Measurements from ENCODE around the gene TFRC.
"Not testable (repeated sequence)": the region's sequence is repeated elsewhere in the genome, so short reads cannot be mapped to it uniquely, and the experiment has no call there.

The TFRC gene

GRCh38 chr3:196048922-196049598 is 32.8 kb downstream of the TFRC start:
- no peak for DNase-seq (ENCODE audit: low read depth in 3 of 3)

- no peak for DNase-seq (ENCODE audit: low read depth in 3 of 3)
Observed at GRCh38 chr3:196047391-196048030, 34.4 kb downstream of the TFRC start.

- no peak for DNase-seq (ENCODE audit: low read depth in 3 of 3)
Observed at GRCh38 chr3:196044513-196044912, 37.4 kb downstream of the TFRC start.

GRCh38 chr3:196042673-196043072 is 39.2 kb downstream of the TFRC start:
- DNase-seq (ENCODE audit: low read depth in 3 of 3): no peak

- no peak for DNase-seq (ENCODE audit: low read depth in 3 of 3)
Observed at GRCh38 chr3:196039359-196039758, 42.5 kb downstream of the TFRC start.

- not testable (repeated sequence) for DNase-seq (ENCODE audit: low read depth in 3 of 3)
Observed at GRCh38 chr3:196026059-196026458, 55.8 kb downstream of the TFRC start.

- no peak for DNase-seq (ENCODE audit: low read depth in 3 of 3)
Observed at GRCh38 chr3:196024968-196025367, 56.9 kb downstream of the TFRC start.

GRCh38 chr3:196023947-196024346 is 57.9 kb downstream of the TFRC start:
- no peak for DNase-seq (ENCODE audit: low read depth in 3 of 3)

- DNase-seq (ENCODE audit: low read depth in 3 of 3): not testable (repeated sequence)
Observed at GRCh38 chr3:196022499-196022878, 59.4 kb downstream of the TFRC start.

GRCh38 chr3:196020373-196020772 is 61.5 kb downstream of the TFRC start:
- DNase-seq (ENCODE audit: low read depth in 3 of 3): no peak

GRCh38 chr3:196019576-196019975 is 62.3 kb downstream of the TFRC start:
- not testable (repeated sequence) for DNase-seq (ENCODE audit: low read depth in 3 of 3)

- not testable (repeated sequence) for DNase-seq (ENCODE audit: low read depth in 3 of 3)
Observed at GRCh38 chr3:196018159-196018558, 63.7 kb downstream of the TFRC start.

- no peak for DNase-seq (ENCODE audit: low read depth in 3 of 3)
Observed at GRCh38 chr3:196016485-196016884, 65.4 kb downstream of the TFRC start.

- no peak for DNase-seq (ENCODE audit: low read depth in 3 of 3)
Observed at GRCh38 chr3:196016059-196016458, 65.8 kb downstream of the TFRC start.

- no peak for DNase-seq (ENCODE audit: low read depth in 3 of 3)
Observed at GRCh38 chr3:196013587-196014487, 68.1 kb downstream of the TFRC start.

GRCh38 chr3:196012941-196013476 is 68.9 kb downstream of the TFRC start:
- DNase-seq (ENCODE audit: low read depth in 3 of 3): no peak

- no peak for DNase-seq (ENCODE audit: low read depth in 3 of 3)
Observed at GRCh38 chr3:196012481-196012880, 69.4 kb downstream of the TFRC start.

- DNase-seq (ENCODE audit: low read depth in 3 of 3): no peak
Observed at GRCh38 chr3:196009456-196009855, 72.4 kb downstream of the TFRC start.

GRCh38 chr3:196008929-196009328 is 73.0 kb downstream of the TFRC start:
- no peak for DNase-seq (ENCODE audit: low read depth in 3 of 3)

- DNase-seq (ENCODE audit: low read depth in 3 of 3): no peak
Observed at GRCh38 chr3:196008387-196008786, 73.5 kb downstream of the TFRC start.

- no peak for DNase-seq (ENCODE audit: low read depth in 3 of 3)
Observed at GRCh38 chr3:196007744-196008335, 74.0 kb downstream of the TFRC start.

- DNase-seq (ENCODE audit: low read depth in 3 of 3): not testable (repeated sequence)
Observed at GRCh38 chr3:196005338-196005737, 76.6 kb downstream of the TFRC start.

Measured in stimulated activated CD4-positive, alpha-beta T cell treated with anti-CD3 and anti-CD28 coated beads, TNF-alpha, amount 100 ng/mL, for 4 hours (primary cell).